Measurements from ENCODE around the gene RNF212B. TPM values are rescaled to one million over a fixed set of nuclear protein-coding genes. Genes with fewer than 3 reads are reported as not detected.

Gene RNF212B
- total and polyA plus RNA-seq, 2 of the 13 experiments (the other 11 are each of a cell fraction or from before 2014, with no cell fraction given) = 0.05 TPM; not detected in 1

DNA sequence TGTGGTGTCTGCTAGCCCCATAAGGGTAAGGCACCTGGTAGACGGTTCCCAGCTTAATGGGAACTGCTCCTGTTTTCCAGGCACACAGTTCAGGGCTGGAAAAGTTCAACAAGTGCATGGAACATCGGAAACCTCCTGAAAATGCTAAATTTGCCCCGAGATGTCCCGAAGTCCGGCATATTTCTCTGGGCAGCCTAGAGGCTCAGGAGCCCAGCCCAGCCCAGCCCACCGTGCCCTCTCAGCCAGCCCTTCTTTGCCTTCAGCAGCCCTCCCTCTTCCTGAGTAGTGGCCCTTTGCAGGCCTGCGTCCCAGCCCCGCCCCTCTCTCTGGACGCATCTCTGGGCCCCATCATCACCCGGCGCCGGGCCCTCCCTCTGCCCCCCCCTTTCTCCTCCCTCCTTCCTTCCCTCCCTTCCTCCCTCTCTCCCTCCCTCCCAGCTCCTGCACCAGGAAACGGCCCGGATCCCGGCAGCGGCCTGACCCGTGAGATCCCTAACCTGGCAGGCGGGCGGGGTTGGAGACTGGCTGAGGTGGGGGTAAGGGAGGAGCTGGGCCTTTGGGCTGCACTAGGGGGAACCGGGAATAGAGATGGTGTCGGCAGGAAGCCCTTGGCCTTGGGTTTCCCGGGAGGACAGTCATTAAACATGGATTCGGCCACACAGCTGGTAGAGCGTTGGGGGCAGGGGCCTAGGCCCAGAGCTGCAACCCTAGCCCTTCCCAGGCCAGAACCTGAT lies 68.8 kb downstream of the RNF212B start, which contains the start of gene BCL2L2 (continued):
- peak; percentile 92; the same call in 1 of the 2 replicates for TF ChIP-seq ZSCAN5A (CRISPR knock-in tag; IDR thresholded peaks at IDR 0.05; ENCODE audit: borderline replicate concordance)
- TF ChIP-seq STAT5B (CRISPR knock-in tag; IDR thresholded peaks at IDR 0.05) = peak; percentile 29; the same call in 1 of the 2 replicates
- TF ChIP-seq ZNF746 (CRISPR knock-in tag; IDR thresholded peaks at IDR 0.05) = no peak
- no peak for TF ChIP-seq TCF7 (IDR thresholded peaks at IDR 0.05; ENCODE audit: low read depth)
- peak; percentile 91 for TF ChIP-seq AGO2 (optimal IDR thresholded peaks at IDR 0.05; ENCODE audit: low read depth, low read length)
- TF ChIP-seq ATF7 (IDR thresholded peaks at IDR 0.05) = no peak
- TF ChIP-seq ATF7 (CRISPR knock-in tag; IDR thresholded peaks at IDR 0.05) = peak; percentile 37; the same call in 1 of the 2 replicates
- peak; percentile 90 for TF ChIP-seq NFKB2 (CRISPR knock-in tag; IDR thresholded peaks at IDR 0.05; ENCODE audit: borderline replicate concordance)
- TF ChIP-seq FOXA1 (IDR thresholded peaks at IDR 0.05) = no peak
- TF ChIP-seq FOXA1 (CRISPR knock-in tag; IDR thresholded peaks at IDR 0.05) = peak; percentile 40; the same call in 1 of the 2 replicates
- TF ChIP-seq, protein P1, sequence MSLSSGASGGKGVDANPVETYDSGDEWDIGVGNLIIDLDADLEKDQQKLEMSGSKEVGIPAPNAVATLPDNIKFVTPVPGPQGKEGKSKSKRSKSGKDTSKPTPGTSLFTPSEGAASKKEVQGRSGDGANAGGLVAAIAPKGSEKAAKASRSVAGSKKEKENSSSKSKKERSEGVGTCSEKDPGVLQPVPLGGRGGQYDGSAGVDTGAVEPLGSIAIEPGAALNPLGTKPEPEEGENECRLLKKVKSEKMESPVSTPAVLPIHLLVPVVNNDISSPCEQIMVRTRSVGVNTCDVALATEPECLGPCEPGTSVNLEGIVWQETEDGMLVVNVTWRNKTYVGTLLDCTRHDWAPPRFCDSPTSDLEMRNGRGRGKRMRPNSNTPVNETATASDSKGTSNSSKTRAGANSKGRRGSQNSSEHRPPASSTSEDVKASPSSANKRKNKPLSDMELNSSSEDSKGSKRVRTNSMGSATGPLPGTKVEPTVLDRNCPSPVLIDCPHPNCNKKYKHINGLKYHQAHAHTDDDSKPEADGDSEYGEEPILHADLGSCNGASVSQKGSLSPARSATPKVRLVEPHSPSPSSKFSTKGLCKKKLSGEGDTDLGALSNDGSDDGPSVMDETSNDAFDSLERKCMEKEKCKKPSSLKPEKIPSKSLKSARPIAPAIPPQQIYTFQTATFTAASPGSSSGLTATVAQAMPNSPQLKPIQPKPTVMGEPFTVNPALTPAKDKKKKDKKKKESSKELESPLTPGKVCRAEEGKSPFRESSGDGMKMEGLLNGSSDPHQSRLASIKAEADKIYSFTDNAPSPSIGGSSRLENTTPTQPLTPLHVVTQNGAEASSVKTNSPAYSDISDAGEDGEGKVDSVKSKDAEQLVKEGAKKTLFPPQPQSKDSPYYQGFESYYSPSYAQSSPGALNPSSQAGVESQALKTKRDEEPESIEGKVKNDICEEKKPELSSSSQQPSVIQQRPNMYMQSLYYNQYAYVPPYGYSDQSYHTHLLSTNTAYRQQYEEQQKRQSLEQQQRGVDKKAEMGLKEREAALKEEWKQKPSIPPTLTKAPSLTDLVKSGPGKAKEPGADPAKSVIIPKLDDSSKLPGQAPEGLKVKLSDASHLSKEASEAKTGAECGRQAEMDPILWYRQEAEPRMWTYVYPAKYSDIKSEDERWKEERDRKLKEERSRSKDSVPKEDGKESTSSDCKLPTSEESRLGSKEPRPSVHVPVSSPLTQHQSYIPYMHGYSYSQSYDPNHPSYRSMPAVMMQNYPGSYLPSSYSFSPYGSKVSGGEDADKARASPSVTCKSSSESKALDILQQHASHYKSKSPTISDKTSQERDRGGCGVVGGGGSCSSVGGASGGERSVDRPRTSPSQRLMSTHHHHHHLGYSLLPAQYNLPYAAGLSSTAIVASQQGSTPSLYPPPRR (CRISPR knock-in tag; IDR thresholded peaks at IDR 0.05; ENCODE audit: borderline replicate concordance) = peak; percentile 88
- TF ChIP-seq ZNF225 (CRISPR knock-in tag; IDR thresholded peaks at IDR 0.05) = peak; percentile 99
- no peak for TF ChIP-seq SUZ12 (IDR thresholded peaks at IDR 0.05; ENCODE audit: low read depth, low read length)
- no peak for TF ChIP-seq ZNF30 (CRISPR knock-in tag; IDR thresholded peaks at IDR 0.05)
- TF ChIP-seq NAIF1 (CRISPR knock-in tag; IDR thresholded peaks at IDR 0.05; ENCODE audit: borderline replicate concordance) = no peak
- peak; percentile 47; the same call in 1 of the 2 replicates for TF ChIP-seq ZNF275 (CRISPR knock-in tag; IDR thresholded peaks at IDR 0.05; ENCODE audit: borderline replicate concordance)
- no peak for TF ChIP-seq JDP2 (CRISPR knock-in tag; IDR thresholded peaks at IDR 0.05; ENCODE audit: borderline replicate concordance)
- no peak for TF ChIP-seq ZNF496 (CRISPR knock-in tag; IDR thresholded peaks at IDR 0.05; ENCODE audit: insufficient replicate concordance)
- TF ChIP-seq ZNF713 (CRISPR knock-in tag; IDR thresholded peaks at IDR 0.05) = peak; percentile 99
- peak; percentile 94; the same call in 1 of the 2 replicates for TF ChIP-seq E2F2 (CRISPR knock-in tag; IDR thresholded peaks at IDR 0.05; ENCODE audit: borderline replicate concordance)
- TF ChIP-seq PAF1 (CRISPR knock-in tag; IDR thresholded peaks at IDR 0.05) = 0 out of 2 replicates have a peak, but pooled peaks have one; percentile 32
- peak; percentile 94 for TF ChIP-seq ZNF230 (CRISPR knock-in tag; IDR thresholded peaks at IDR 0.05)

All from HepG2 (cell line).